Mesendoderm (in vitro differentiated cells): ENCODE data around the gene GNA15.
"Not testable (repeated sequence)": the region's sequence is repeated elsewhere in the genome, so short reads cannot be mapped to it uniquely, and the experiment has no call there.

Source experiments
- DNase-seq: peaks from one replicate; pipeline ENCODE4 v3.0.0; 2013
- H2AK5ac ChIP-seq: 2 replicates; pipeline ENCODE4 v1.6.1; 2013; ENCODE audit warnings: low read length, inconsistent platforms
- H2BK120ac ChIP-seq: 2 replicates; pipeline ENCODE4 v1.6.1; 2013; ENCODE audit warnings: low read depth, mild to moderate bottlenecking, low read length, moderate library complexity, mixed read lengths
- H2BK15ac ChIP-seq: replicated peaks from 2 replicates; pipeline ENCODE4 v1.6.1; 2013; ENCODE audit warnings: low read depth, mild to moderate bottlenecking, moderate library complexity
- H2BK5ac ChIP-seq: 2 replicates; pipeline ENCODE4 v1.6.1; 2013; ENCODE audit warnings: low read length, inconsistent platforms
- H3K18ac ChIP-seq: 2 replicates; pipeline ENCODE4 v1.6.1; 2013; ENCODE audit warnings: mild to moderate bottlenecking, low read length, mixed read lengths
- H3K23ac ChIP-seq: one replicate; pipeline ENCODE4 v1.6.1; 2013; ENCODE audit warnings: low read length
- H3K27ac ChIP-seq: 2 replicates; pipeline ENCODE4 v1.5.1; 2013; ENCODE audit warnings: low read depth, mild to moderate bottlenecking, inconsistent platforms, low read length, moderate library complexity
- H3K27me3 ChIP-seq: 2 replicates; pipeline ENCODE4 v1.6.1; 2013; ENCODE audit warnings: low read length, control low read depth, mild to moderate bottlenecking, inconsistent platforms; ENCODE audit not compliant: insufficient read depth, poor library complexity
- H3K36me3 ChIP-seq: 2 replicates; pipeline ENCODE4 v1.6.1; 2013; ENCODE audit warnings: low read length, inconsistent platforms; ENCODE audit not compliant: control insufficient read depth, insufficient read depth
- H3K4ac ChIP-seq: one replicate; pipeline ENCODE4 v1.6.1; 2013; ENCODE audit warnings: low read depth, mild to moderate bottlenecking, low read length, moderate library complexity
- H3K4me1 ChIP-seq: 2 replicates; pipeline ENCODE4 v1.6.1; 2013; ENCODE audit warnings: low read depth, low read length, inconsistent platforms; ENCODE audit not compliant: control insufficient read depth
- H3K4me2 ChIP-seq: 2 replicates; pipeline ENCODE4 v1.6.1; 2013; ENCODE audit warnings: low read length
- H3K4me3 ChIP-seq: 2 replicates; pipeline ENCODE4 v1.5.1; 2013; ENCODE audit warnings: mild to moderate bottlenecking, low read length
- H3K56ac ChIP-seq: one replicate; pipeline ENCODE4 v1.6.1; 2013; ENCODE audit warnings: low read length
- H3K79me1 ChIP-seq: 2 replicates; pipeline ENCODE4 v1.6.1; 2013; ENCODE audit warnings: low read length, inconsistent platforms
- H3K79me2 ChIP-seq: 2 replicates; pipeline ENCODE4 v1.6.1; 2013; ENCODE audit warnings: mild to moderate bottlenecking, low read length; ENCODE audit not compliant: control insufficient read depth, insufficient read depth
- H3K9ac ChIP-seq: 2 replicates; pipeline ENCODE4 v1.6.1; 2013; ENCODE audit warnings: low read length, inconsistent platforms
- H4K5ac ChIP-seq: one replicate; pipeline ENCODE4 v1.6.1; 2013; ENCODE audit warnings: low read length
- H4K8ac ChIP-seq: one replicate; pipeline ENCODE4 v1.6.1; 2013; ENCODE audit warnings: low read depth, mild to moderate bottlenecking, control low read depth, low read length, moderate library complexity
- WGBS: extraction: QIAGEN DNeasy Blood & Tissue Kit; methylation state at CpG from one replicate; pipeline ENCODE4 v1.1.7; 2013; ENCODE audit warnings: low lambda C conversion rate, missing lambda C conversion rate; ENCODE audit not compliant: insufficient coverage; ENCODE audit errors: extremely low coverage; 5-methylcytosine and 5-hydroxymethylcytosine counted together

GNA15 gene

GRCh38 chr19:3202346-3202745 is 66.5 kb downstream of the GNA15 start:
- no peak overlapping the region for H2AK5ac ChIP-seq
- no peak overlapping the region for H3K23ac ChIP-seq
- H3K9ac ChIP-seq = no peak overlapping the region
- H3K56ac ChIP-seq = no peak overlapping the region
- no CpG with 5 or more reads among the region's 12 CpGs for WGBS
- DNase-seq = no peak
- no peak overlapping the region for H4K8ac ChIP-seq
- H4K5ac ChIP-seq = no peak overlapping the region
- no peaks in the 10 kb centered on the region for H3K79me1 ChIP-seq
- no peak overlapping the region for H3K4me3 ChIP-seq
- no peaks in the 10 kb centered on the region for H3K27me3 ChIP-seq
- H3K4me1 ChIP-seq = no peaks in the 10 kb centered on the region
- H3K27ac ChIP-seq = no peak overlapping the region
- no peak overlapping the region for H3K4me2 ChIP-seq
- no peak overlapping the region for H3K4ac ChIP-seq
- no peaks in the 10 kb centered on the region for H3K79me2 ChIP-seq
- H2BK120ac ChIP-seq = no peak overlapping the region
- H3K18ac ChIP-seq = no peak overlapping the region
- H2BK15ac ChIP-seq = no peak overlapping the region
- peaks cover 3% of the 10 kb centered on the region for H3K36me3 ChIP-seq
- no peak overlapping the region for H2BK5ac ChIP-seq

- not testable (repeated sequence) for H3K4me1 ChIP-seq, H3K79me2 ChIP-seq, H3K4me3 ChIP-seq, H2BK5ac ChIP-seq, H2AK5ac ChIP-seq, H4K5ac ChIP-seq, H3K56ac ChIP-seq, H3K4ac ChIP-seq, H3K27me3 ChIP-seq, H2BK15ac ChIP-seq, H3K4me2 ChIP-seq, H3K18ac ChIP-seq, DNase-seq, H2BK120ac ChIP-seq, H3K36me3 ChIP-seq, H3K23ac ChIP-seq, H4K8ac ChIP-seq, H3K27ac ChIP-seq, H3K79me1 ChIP-seq, H3K9ac ChIP-seq
- WGBS = no CpG with 5 or more reads among the region's 7 CpGs
These were observed 67.1 kb downstream of the GNA15 start for GRCh38 chr19:3202895-3203294.

DNA sequence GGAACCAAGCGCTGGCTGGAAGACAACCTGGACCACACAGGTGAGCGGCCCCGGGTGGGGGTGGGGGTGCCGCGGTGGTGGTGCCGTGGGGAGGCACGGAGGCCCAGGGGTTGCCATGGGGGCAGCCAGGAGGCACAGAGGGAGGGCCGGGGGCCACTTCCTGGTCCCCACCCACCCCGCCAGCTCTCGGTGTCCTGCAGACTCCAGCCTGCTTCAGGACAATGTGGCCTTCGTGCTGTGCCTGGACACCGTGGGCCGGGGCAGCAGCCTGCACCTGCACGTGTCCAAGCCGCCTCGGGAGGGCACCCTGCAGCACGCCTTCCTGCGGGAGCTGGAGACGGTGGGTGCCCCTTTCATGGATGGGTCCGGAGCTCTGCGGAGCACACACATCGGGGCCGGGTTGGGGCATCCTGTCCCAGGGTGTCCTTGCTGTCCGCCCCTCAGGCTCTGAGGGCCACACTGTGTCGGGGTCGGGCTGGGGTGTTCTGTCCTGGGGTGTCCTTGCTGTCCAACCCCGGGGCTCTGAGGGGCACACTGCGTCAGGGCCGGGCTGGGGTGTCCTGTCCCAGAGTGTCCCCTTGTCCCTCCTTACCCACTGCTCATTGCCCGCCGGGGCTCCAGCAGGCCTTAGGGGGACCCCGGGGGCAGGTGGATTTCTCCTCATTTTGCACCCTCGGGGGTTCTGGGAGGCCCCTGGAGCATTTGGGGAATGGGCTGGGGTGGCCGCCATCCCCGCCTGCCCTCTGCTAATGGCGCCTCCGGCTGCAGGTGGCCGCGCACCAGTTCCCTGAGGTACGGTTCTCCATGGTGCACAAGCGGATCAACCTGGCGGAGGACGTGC is 68.2 kb downstream of the GNA15 start:
- no peak for DNase-seq
- Histone ChIP-seq H3K27ac (no peak overlapping the region), H3K27me3 (no peaks in the 10 kb centered on the region), H3K56ac (no peak overlapping the region), H3K23ac (no peak overlapping the region), H2AK5ac (no peak overlapping the region), H4K5ac (no peak overlapping the region), H4K8ac (no peak overlapping the region), H3K18ac (no peak overlapping the region), H3K79me2 (no peaks in the 10 kb centered on the region), H3K36me3 (peaks cover 5% of the 10 kb centered on the region), H2BK120ac (no peak overlapping the region), H2BK5ac (no peak overlapping the region), H3K4ac (no peak overlapping the region), H3K4me1 (no peaks in the 10 kb centered on the region), H2BK15ac (no peak overlapping the region), H3K79me1 (no peaks in the 10 kb centered on the region), H3K9ac (no peak overlapping the region), H3K4me2 (no peak overlapping the region), H3K4me3 (no peak overlapping the region)
- WGBS = no CpG with 5 or more reads among the region's 43 CpGs

DNA sequence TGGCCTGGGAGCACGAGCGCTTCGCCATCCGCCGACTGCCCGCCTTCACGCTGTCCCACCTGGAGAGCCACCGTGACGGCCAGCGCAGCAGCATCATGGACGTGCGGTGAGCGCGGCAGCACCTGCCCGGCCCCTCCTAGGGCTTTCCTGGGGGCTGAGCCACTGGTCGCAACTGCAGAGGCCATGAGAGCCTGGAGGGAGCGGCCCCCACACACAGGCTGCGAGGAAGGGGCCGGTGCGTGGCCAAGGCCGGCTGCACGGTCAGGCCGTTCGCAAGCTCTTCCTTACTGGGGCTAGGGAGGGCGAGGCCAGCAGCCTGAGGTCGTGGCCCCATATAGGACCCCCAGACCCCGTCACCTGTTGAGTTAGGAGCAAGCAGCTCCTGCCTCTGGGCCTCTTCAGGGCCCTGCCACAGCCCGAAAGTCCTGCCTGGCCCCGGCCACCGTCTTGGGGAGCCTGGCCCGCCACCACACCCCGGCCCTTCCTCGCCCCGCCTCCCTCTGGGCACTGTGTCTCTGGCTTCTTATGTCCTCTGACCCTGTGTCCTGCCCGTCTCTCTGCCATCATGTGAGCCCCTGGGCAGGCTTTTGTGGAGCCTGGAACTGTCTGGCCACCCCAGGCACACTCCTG is 68.9 kb downstream of the GNA15 start:
- no peak for DNase-seq
- Histone ChIP-seq H3K56ac (no peak overlapping the region), H3K27me3 (no peaks in the 10 kb centered on the region), H3K4me3 (no peak overlapping the region), H3K4me2 (no peak overlapping the region), H4K8ac (no peak overlapping the region), H3K36me3 (peaks cover 5% of the 10 kb centered on the region), H3K18ac (no peak overlapping the region), H3K79me1 (no peaks in the 10 kb centered on the region), H2BK120ac (no peak overlapping the region), H3K4me1 (no peaks in the 10 kb centered on the region), H4K5ac (no peak overlapping the region), H3K23ac (no peak overlapping the region), H2BK15ac (no peak overlapping the region), H3K9ac (no peak overlapping the region), H2BK5ac (no peak overlapping the region), H3K79me2 (no peaks in the 10 kb centered on the region), H3K27ac (no peak overlapping the region), H3K4ac (no peak overlapping the region), H2AK5ac (no peak overlapping the region)
- no CpG with 5 or more reads among the region's 35 CpGs for WGBS

GRCh38 chr19:3206216-3206953 is 70.6 kb downstream of the GNA15 start:
- Histone ChIP-seq H3K27me3 (no peaks in the 10 kb centered on the region), H3K56ac (no peak overlapping the region), H3K18ac (no peak overlapping the region), H4K8ac (no peak overlapping the region), H3K9ac (no peak overlapping the region), H2BK15ac (no peak overlapping the region), H3K23ac (no peak overlapping the region), H3K79me1 (no peaks in the 10 kb centered on the region), H3K4me1 (no peaks in the 10 kb centered on the region), H3K4me2 (no peak overlapping the region), H3K4me3 (no peak overlapping the region), H2BK5ac (no peak overlapping the region), H2AK5ac (no peak overlapping the region), H4K5ac (no peak overlapping the region), H3K36me3 (peaks cover 5% of the 10 kb centered on the region), H3K27ac (no peak overlapping the region), H2BK120ac (no peak overlapping the region), H3K4ac (no peak overlapping the region), H3K79me2 (no peaks in the 10 kb centered on the region)
- no peak for DNase-seq
- WGBS = no CpG with 5 or more reads among the region's 28 CpGs
